Measurements from ENCODE around the gene TLR8.
A peak's percentile ranks its signal among the peaks of the same experiment; 100 is the strongest.

The TLR8 gene

DNA sequence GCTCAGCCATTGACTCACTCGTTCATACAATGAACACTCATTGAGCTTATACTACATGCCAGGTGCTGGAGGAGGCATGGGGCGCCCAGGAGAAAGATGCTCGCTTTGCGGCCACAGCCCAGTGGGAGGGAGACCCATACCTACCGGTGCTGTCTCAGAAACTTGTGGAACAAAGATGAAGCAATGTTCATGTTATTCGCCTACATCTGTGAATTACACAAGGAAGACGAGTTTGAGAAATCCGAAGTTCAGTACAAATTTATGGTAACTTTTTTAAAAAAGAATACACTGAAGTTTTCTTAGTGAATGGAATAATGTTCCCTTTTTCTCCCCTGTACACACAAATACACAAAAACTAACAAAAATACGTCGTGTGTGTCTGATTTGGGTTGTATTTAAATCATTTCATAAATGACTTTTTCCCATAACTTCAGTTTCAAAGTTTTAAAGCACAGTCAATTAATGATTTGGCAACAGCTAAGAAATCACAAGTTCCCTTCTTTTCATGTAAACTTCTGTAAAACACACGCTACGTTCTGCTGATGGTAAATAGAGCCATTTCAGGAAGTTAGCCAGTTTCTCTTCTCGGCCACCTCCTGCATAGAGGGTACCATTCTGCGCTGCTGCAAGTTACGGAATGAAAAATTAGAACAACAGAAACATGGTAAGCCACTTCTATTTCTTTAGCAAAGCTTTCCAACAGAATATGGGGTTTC lies at the start of gene TLR8:
TLR8 (plus strand) TSS at position 575 of the 716 bp plus-strand sequence; CDS start at position 662, 87 bp downstream.
- no peak for DNase-seq

DNA sequence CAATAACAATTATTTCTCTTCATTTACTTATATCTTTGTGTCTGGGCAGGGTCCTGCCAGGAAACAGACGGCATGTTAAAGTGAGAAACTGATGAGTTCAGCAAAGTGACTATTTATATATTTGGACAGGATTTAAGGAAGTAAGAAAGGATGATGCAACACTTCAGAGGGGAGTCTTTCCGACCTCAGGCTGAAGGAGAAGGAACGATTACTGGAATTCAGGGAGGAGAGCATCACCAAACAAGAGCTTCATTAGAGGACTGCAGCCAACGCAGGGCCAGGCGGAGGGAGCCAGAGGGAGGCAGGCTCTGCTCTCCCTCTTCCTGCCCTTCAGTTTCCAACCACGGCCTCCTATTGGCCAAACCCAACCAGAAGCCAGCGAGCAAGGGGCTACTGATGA lies 41.1 kb upstream of the TLR8 start:
- DNase-seq = no peak

DNA sequence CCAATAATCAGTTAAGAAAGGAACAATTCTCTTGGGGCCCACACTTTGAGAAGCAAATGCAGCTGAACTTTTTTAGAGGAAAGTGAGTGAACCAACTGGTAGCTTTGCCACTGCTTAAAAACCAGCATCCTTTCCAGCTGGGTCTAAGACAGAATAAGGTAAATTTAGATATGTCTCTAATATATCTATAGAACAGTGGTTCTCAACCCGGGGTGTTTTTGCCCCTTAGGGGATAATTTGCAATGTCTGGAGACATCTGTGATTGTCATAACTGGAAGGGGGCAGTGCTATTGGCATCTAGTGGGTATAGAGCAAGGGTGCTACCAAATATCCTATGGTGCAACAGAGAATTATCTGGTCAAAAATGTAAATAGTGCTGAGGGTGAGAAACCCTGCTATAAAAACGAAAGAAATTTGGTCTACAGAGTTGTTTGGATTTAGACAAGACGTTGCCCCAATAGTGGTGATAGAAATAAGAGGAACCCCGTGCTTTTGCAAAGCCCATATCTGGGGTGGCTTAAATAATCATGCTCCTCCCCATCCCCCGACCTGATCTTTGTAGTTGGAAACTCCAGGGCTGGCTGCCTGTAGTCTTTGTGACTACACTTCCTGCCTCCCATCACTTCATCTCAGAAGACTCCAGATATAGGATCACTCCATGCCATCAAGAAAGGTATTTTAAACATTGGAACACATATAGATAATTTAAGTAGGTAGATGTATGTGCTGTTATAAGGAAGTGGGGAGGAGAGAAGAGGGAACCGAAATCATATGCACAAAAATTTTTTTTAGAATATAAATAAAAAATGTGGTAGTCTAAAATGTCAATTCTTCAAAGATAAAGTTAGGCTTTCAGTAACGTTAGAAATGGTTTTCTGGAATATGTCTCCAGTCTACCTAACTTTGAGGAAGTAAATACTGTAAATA lies 39.7 kb upstream of the TLR8 start, which contains the start of gene TLR7:
TLR7 (plus strand) TSS at position 622 of the 927 bp plus-strand sequence. CDS start 507 bp downstream, outside the sequence.
- DNase-seq = no peak

DNA sequence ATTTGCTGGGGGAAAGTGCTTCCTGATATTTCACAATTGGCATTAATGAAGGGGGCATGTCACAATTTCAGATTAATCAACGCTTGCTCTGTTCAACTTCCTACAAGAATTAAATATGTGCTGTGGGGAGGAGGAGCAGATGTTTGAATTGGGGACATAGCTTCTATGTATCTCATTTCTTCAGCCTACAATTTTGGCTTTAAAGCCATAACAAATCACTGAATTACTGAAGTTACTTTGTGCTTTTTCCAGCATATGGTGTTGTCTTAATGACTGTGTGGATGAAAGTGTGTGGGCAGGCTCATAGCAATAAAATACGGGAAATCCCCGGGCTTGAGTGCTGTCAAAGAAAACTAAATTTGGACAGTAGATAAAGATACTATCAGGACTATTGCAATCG lies 38.7 kb upstream of the TLR8 start:
- DNase-seq = no peak

DNA sequence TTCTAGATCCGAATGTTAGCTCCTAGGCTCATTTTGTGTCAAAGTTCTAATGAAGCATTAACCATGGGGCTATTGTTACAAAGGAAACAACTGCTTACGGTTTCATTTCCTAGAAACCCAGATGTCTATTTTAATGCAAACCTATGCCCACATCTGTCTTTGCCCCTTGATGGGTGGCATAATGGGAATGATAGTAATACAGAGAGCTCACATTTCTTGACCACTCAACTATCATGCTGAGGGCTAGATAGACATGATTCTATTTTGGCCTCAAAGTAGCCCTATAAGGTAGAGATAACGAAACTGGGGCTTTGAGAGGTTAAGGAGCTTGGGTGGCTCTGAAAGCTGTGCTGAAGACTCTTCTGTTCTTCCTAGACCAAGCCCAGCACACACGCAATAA lies 37.7 kb upstream of the TLR8 start:
- no peak for DNase-seq

DNA sequence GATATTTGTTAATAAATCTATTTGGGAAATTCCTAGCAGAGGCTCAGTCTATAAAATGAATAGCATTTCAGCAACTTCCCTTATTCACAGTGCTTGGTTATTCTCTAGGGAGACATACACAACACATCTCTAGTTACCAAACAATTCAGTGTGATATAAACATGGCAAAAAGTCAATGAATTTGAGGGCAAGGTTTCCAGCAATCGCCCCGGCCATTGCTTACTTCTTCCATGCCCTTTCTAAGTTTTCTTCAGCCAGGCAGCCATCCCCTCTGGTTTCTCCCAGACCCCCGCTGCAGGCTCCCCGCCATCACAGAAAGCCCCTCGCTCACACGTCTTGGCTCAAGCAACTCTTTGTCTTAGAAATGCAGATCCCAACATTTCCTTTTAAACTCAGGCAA lies 35.2 kb upstream of the TLR8 start:
- DNase-seq = no peak

DNA sequence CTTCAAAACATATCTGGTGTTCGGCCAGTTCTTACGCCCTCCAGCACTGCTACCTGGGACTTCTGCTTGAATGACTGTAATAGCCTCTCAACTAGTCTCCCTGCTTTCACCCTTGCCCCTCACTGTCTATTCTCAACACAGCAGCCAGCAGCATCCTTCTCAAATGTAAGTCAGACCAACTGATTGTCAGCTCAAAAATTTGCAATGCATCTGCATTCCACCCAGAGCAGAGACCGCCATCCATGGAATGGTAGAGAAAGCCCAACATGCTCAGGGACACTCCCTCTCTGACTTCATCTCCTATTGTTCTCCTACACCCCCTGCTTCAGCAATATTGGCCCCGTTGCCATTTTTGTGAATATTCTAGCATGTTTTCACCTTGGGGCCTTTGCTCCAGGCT lies 33.7 kb upstream of the TLR8 start:
- no peak for DNase-seq

DNA sequence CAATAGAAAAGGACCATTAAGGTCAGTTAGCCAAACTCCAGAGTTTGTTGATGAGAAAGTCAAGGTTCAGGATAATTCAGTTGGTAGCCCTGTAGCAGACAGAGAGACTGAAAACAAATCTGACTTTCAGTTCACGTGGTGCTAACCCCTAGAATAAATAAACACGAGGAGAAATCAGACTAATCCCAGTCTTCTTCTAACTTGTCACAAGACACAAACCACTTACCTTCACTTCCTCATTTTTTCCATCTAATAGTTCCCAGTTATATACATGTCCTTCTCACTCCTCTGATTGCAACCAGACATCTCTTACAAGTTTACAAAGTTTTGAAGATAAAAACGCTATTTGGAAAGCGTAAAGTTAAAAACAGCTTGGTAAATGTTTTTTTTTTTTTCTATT lies 31.8 kb upstream of the TLR8 start:
- no peak for DNase-seq

DNA sequence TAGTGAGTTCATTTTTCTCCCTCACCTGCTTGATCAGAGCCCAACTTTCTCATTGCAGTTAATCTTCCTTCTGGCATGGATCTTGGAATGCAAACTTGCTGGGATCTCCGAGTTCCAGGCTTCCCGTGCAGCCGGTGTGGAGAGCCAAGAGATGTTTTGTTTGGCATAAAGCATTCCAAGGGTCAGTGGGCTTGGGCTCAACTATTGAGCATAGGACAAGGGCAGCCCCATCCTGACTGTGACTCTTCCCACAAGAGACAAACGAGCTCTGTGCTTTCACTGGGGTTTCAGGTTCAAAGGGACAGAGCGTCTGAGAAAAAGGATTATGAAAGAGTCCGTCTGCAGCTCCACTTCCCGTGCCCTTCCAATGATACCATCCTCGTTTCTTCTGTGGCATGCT lies 29.0 kb upstream of the TLR8 start:
- DNase-seq = no peak

DNA sequence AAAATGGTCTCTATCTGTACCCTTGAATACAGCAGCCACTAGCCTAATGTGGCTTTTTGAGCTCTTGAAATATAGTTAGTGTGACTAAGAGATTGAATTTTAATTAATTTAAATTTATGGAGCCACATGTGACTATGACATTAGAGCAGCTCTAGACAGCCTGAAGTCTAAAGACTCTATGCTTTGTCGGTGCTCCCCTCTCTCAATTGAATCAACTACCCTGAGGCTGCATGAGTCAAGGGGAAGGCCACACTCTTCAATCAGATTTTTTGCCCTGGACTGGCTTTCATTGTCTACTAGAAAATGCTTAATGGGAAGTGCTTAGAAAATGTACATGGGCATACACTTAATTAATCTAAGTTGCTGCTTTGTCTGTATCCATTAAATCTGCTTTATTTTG lies 27.9 kb upstream of the TLR8 start:
- no peak for DNase-seq

DNA sequence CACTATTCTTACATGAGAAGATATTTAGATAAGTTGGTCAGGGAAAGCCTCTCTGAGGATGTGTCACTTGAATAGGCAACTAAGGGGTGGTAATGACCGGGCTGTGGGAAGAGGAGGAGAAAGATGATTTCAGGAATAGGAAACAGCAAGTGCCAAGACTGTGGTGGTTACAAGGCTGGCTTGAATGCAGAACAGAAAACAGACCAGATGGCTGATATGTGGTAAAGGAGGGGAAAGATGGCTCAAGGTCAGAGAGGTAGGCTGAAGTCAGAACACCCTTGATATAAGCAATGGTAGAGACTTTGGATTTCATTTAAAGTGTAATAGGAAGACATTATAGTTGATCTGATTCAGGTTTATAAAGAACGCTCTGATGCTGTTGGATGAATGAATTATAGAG lies 24.5 kb upstream of the TLR8 start:
- DNase-seq = no peak

DNA sequence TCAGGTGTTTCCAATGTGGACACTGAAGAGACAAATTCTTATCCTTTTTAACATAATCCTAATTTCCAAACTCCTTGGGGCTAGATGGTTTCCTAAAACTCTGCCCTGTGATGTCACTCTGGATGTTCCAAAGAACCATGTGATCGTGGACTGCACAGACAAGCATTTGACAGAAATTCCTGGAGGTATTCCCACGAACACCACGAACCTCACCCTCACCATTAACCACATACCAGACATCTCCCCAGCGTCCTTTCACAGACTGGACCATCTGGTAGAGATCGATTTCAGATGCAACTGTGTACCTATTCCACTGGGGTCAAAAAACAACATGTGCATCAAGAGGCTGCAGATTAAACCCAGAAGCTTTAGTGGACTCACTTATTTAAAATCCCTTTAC lies 20.9 kb upstream of the TLR8 start:
- no peak for DNase-seq

DNA sequence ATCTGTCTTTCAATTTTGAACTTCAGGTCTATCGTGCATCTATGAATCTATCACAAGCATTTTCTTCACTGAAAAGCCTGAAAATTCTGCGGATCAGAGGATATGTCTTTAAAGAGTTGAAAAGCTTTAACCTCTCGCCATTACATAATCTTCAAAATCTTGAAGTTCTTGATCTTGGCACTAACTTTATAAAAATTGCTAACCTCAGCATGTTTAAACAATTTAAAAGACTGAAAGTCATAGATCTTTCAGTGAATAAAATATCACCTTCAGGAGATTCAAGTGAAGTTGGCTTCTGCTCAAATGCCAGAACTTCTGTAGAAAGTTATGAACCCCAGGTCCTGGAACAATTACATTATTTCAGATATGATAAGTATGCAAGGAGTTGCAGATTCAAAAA lies 19.9 kb upstream of the TLR8 start:
- DNase-seq = no peak

DNA sequence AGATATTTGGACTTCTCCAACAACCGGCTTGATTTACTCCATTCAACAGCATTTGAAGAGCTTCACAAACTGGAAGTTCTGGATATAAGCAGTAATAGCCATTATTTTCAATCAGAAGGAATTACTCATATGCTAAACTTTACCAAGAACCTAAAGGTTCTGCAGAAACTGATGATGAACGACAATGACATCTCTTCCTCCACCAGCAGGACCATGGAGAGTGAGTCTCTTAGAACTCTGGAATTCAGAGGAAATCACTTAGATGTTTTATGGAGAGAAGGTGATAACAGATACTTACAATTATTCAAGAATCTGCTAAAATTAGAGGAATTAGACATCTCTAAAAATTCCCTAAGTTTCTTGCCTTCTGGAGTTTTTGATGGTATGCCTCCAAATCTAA lies 19.3 kb upstream of the TLR8 start:
- DNase-seq = no peak

DNA sequence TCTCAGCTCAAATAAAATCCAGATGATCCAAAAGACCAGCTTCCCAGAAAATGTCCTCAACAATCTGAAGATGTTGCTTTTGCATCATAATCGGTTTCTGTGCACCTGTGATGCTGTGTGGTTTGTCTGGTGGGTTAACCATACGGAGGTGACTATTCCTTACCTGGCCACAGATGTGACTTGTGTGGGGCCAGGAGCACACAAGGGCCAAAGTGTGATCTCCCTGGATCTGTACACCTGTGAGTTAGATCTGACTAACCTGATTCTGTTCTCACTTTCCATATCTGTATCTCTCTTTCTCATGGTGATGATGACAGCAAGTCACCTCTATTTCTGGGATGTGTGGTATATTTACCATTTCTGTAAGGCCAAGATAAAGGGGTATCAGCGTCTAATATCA lies 18.7 kb upstream of the TLR8 start:
- DNase-seq = no peak

DNA sequence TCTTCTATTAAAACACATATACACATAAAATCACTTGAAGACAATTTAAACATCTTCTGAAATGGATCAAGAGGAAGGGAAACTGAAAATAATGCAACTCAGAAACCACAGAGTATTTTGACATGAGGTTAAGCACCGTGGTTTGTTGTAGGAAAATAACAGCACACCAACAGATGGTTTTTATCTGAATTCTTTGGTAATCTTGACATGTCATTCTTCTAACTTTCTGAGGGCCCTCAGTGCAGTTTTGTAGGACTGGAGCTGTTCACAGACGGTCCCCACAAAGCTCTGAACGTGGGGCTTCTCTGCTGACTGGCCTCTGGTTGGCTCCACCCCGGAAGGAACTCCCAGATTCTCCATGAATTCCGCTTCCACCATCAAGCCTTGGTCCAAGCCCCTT lies 16.0 kb upstream of the TLR8 start:
- DNase-seq = no peak

DNA sequence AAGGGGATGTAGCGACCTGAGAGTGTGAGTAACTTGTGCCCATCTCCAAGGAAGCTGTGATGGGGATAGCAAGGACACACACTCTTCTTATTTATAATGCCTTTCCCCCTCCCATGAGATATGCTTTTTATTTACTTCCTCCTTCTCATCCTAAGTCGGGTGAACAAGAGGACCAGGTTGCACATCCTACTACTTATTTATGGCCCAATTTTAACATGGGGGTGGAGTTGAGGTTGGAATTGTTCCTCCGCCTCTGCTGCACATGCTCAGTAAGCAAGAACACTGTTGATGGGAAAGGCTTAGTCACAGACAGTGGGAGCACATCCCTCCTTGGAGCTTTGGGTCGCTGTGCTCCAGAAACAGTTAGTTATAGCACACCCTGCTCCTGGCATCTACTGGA lies 15.2 kb upstream of the TLR8 start:
- no peak for DNase-seq

DNA sequence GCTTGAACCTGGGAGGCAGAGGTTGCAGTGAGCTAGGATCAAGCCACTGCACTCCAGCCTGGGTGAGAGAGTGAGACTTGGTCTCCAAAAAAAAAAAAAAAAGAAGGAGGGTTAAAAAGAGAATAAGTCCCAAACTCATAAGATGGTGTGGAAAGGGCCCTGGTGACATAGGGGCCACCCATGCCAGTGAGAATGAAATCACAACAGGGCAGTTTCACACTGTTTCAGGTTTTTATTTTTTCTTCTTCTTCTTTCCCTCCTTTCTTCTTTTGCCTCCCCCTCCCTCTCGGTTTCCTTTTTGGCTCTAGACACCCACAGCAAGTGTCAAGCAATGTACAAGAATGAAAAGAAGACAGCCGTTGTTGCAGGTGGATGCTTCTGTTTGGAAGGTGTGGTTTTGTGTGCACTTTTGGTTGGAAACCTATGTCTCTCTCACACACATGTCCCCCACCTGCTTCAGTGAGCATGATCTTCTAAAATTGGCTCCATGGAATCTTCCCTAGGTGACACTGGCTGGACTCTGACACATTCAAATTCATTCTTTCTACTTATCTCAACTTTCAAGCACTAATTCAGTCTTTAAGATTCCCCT lies 14.4 kb upstream of the TLR8 start:
- DNase-seq = no peak

DNA sequence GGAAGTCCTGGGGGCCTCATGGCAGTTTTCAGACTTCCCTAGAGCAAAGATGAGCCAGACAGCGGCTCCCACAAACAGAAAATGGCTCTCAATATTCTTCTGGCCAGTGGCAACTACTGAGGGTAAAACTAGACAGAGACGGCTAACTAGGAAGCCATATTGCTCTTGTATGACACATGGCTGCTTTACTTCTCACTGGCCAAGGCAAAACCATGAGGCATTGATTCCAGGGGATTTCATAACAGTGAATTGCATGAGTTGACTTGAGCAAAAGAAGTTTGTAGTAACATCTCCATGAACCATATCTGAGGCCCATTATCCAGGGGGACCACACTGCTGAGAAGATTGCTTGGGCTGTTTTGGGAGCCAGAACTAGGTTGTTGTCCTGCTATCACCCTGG lies 13.7 kb upstream of the TLR8 start:
- no peak for DNase-seq

DNA sequence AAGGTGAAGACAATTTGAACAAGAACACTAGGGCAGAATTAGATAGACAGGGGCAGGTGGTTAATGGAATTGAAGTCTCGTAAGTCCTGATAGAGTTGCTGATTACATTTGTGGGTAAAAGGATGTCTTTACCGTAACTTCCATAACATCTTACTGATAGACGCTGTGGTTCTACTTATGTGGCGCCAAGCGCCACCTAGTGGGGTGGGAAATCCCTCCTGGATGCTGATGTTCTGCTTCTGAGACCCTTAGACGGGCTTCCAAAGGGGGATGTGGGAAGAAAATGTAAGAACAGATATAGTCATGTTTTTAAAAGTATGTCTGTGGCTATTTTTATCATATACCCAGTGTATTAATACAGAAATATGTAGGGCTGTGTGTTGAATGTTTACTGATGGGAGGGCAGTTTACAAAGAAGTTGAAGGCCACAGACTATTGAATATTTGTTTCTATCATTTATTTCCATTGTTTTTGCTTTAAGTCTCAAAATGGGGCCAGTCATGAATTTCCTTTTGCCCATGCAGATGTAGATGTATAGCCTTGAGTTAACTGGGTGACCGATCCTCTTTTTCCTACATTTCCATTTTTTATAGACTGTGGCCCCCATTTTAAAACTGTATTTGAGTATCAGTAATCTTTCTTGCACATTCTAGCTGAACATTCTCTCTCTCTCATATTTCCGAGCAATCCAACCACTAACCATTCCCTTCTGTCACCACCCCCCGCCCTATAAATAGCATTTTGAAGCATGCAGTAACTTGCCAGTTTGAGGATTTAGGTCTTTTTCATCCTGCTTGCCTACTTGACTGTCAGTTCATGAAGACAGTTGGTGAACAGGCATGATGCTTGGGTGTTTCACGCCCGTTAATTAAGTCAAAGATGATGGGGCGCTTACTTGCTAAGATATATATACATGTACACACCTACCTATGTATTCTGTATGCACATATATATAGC lies 12.1 kb upstream of the TLR8 start:
- peak in 2 of 3 experiments; percentile 38 to 61 for DNase-seq

DNA sequence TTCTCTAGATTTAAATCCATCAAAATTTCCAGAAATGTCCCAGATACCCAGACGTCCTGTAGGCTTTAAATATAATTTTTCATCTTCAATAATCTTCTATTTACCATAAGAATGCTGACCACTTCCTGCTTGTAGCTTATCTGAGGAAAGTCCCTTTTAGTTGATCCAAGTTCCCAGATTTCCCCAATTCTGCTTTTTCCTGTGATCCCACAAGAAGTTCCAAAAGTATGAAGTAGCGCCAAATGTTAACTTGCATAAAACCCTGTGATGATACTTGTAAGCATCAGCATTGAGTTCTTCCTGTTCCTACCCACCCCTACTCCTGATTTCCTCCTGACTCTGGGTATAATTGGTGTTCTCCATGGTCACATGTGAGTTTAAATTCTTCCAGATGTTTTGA lies 10.6 kb upstream of the TLR8 start:
- DNase-seq = no peak

DNA sequence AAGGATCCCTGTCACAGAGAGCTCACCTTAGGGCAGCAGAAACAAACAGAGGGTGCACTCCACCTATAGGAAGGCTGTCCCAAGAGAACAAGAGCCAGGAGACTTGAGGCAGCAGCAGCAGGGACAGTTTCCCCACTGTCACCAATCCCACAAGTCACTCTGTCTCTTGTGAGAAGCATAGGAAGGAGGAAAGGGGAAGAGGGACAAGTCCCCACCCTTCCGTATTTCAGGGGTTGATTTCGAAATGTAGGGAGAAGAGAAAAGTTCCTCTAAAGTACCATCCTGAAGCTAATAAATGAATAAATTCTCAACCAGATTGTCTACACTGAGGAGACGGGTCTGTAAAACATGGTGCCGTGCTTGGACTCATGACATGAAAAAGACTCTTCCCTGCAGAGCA lies 9.5 kb upstream of the TLR8 start:
- DNase-seq = no peak

DNA sequence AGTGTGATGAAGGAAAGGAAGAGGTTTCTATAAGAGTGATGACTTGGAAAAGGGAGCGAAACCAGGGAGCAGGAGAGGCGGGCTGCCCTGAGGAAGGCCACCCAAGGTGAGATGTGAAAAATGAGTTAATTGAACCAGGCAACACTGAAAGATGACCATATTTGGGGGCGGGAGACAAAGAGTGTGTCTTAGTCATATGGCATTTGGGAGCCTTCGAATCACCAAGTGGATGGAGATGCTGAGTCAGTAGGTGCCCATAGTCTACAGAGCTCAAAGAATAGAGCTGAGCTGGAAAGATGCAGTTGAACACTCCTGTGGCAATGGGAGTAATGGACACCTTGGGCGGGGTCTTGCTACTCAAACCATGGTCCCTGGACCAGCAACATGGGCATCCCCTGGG lies 8.3 kb upstream of the TLR8 start:
- DNase-seq = no peak

Data from NCI-H1417 (cell line).